HCT116 (cell line): ENCODE results near the gene THSD4. TPM values are rescaled to one million over a fixed set of nuclear protein-coding genes. Genes with fewer than 3 reads are reported as not detected.

Experiments used
- ATAC-seq: fragments of 200-7000 bp; cut with Tn5 transposase; 2 replicates; pipeline ENCODE4 v1.9.1; 2020; ENCODE audit warnings: mild to moderate bottlenecking, moderate library complexity
- BruUV-seq: library from RNA; stranded (reverse); fragments of 400-500 nt; replicated peaks from 2 replicates; lab custom pipeline; 2021; lab: Mats Ljungman, UMichigan
- CTCF ChIA-PET: fragments of 300-600 bp; sonication (Branson Sonifier 250); formaldehyde crosslinking; loops from one replicate; lab custom pipeline; 2021; ENCODE audit warnings: antibody characterized with exemption; lab: Charles Lee
- POLR2A ChIA-PET: fragments of 300-600, 350-600 bp; sonication (Branson Sonifier 250); formaldehyde crosslinking; loops from one replicate; lab custom pipeline; 2021; ENCODE audit warnings: antibody characterized with exemption; lab: Charles Lee
- RAD21 ChIA-PET, 2 experiments: fragments of 300-600 bp; sonication (Branson Sonifier 250); formaldehyde crosslinking; loops; one replicate each; lab custom pipeline; 2023; ENCODE audit warnings: low total read pairs in 2 of 2; ENCODE audit not compliant: uncharacterized antibody in 2 of 2, unreplicated experiment in 2 of 2, low non-redundant PET in 1 of 2; lab: Charles Lee
- DNase-seq: peaks from one replicate; pipeline ENCODE4 v3.0.0-alpha.2; 2010; ENCODE audit warnings: low read depth, low spot score
- H2AFZ ChIP-seq: fragments of 200-600 bp; shearing (Covaris generic), sonication (generic); 2 replicates; pipeline ENCODE4 v1.6.1; 2017; ENCODE audit warnings: low read depth, mixed run types, mixed read lengths, antibody characterized with exemption, low read length; ENCODE audit not compliant: poor library complexity, severe bottlenecking
- H3K27ac ChIP-seq: 2 replicates; pipeline ENCODE4 v1.5.1; 2012; ENCODE audit warnings: low read depth, low read length
- H3K27me3 ChIP-seq: fragments of 200-600 bp; sonication (generic); 2 replicates; pipeline ENCODE4 v1.6.1; 2016; ENCODE audit warnings: mixed run types, low read length, mixed read lengths; ENCODE audit not compliant: insufficient read depth
- H3K36me3 ChIP-seq, 2 experiments: fragments of 200-500 bp in 1 of 2; fragments of 200-600 bp in 1 of 2; sonication (Bioruptor generic) in 1 of 2; sonication (generic) in 1 of 2; 2 replicates each; pipeline versions ENCODE4 v1.5.1 to v1.6.1; 2014 to 2016; ENCODE audit warnings: low read length in 2 of 2, inconsistent platforms in 1 of 2, mixed read lengths in 1 of 2, mixed run types in 1 of 2; ENCODE audit not compliant: insufficient read depth in 2 of 2, control insufficient read depth in 1 of 2
- H3K4me1 ChIP-seq, 2 experiments: fragments of 200-600 bp in 1 of 2; sonication (generic) in 1 of 2; 2 replicates each; pipeline versions ENCODE4 v1.5.1 to v1.6.1; 2012 to 2017; ENCODE audit warnings: low read length in 2 of 2, inconsistent platforms in 1 of 2, mild to moderate bottlenecking in 1 of 2, mixed read lengths in 1 of 2, mixed run types in 1 of 2, moderate library complexity in 1 of 2; ENCODE audit not compliant: insufficient read depth in 2 of 2, control insufficient read depth in 1 of 2
- H3K4me2 ChIP-seq: fragments of 200-600 bp; sonication (generic); 2 replicates; pipeline ENCODE4 v1.6.1; 2017; ENCODE audit warnings: mixed run types, low read length, mixed read lengths
- H3K4me3 ChIP-seq, 2 experiments: fragments of 200-600 bp in 1 of 2; sonication (generic) in 1 of 2; replicated peaks in 1 of 2; 2 replicates each; pipeline ENCODE4 v1.5.1; 2011 to 2016; ENCODE audit warnings: low read length in 2 of 2, control low read depth in 1 of 2, low read depth in 1 of 2, mild to moderate bottlenecking in 1 of 2, mixed read lengths in 1 of 2, mixed run types in 1 of 2
- H3K79me2 ChIP-seq: fragments of 200-600 bp; sonication (generic); 2 replicates; pipeline ENCODE4 v1.6.1; 2017; ENCODE audit warnings: mild to moderate bottlenecking, mixed run types, low read length, moderate library complexity, mixed read lengths; ENCODE audit not compliant: insufficient read depth
- H3K9ac ChIP-seq: fragments of 200-600 bp; sonication (generic); 2 replicates; pipeline ENCODE4 v1.6.1; 2016; ENCODE audit warnings: low read length, mixed read lengths
- H3K9me2 ChIP-seq: fragments of 200-600 bp; sonication (generic), shearing (Covaris generic); 2 replicates; pipeline ENCODE4 v1.6.1; 2017; ENCODE audit warnings: mixed run types, mild to moderate bottlenecking, moderate library complexity; ENCODE audit not compliant: insufficient read depth
- H3K9me3 ChIP-seq, 2 experiments: fragments of 200-500 bp in 1 of 2; fragments of 200-600 bp in 1 of 2; sonication (Bioruptor generic) in 1 of 2; sonication (generic) in 1 of 2; 2 replicates each; pipeline ENCODE4 v1.6.1; 2014 to 2017; ENCODE audit warnings: low read length in 2 of 2, mixed read lengths in 2 of 2, inconsistent platforms in 1 of 2, low read depth in 1 of 2, mild to moderate bottlenecking in 1 of 2, mixed run types in 1 of 2, moderate library complexity in 1 of 2; ENCODE audit not compliant: control insufficient read depth in 1 of 2, insufficient read depth in 1 of 2
- H4K20me1 ChIP-seq: fragments of 200-600 bp; sonication (generic), shearing (Covaris generic); 2 replicates; pipeline ENCODE4 v1.6.1; 2017; ENCODE audit warnings: mixed run types, mild to moderate bottlenecking, moderate library complexity; ENCODE audit not compliant: insufficient read depth
- CBX3 ChIP-seq: IDR thresholded peaks from 2 replicates; pipeline ENCODE4 v1.6.1; 2012; ENCODE audit warnings: low read depth
- EGR1 ChIP-seq: IDR thresholded peaks from 2 replicates; pipeline ENCODE4 v1.6.1; 2012; ENCODE audit warnings: low read depth
- ELF1 ChIP-seq: IDR thresholded peaks from 2 replicates; pipeline ENCODE4 v1.6.1; 2012; ENCODE audit warnings: low read depth, borderline replicate concordance
- EZH2phosphoT487 ChIP-seq: fragments of 200-600 bp; IDR thresholded peaks from 2 replicates; pipeline ENCODE4 v1.6.1; 2018; ENCODE audit warnings: antibody characterized with exemption, borderline replicate concordance
- FOSL1 ChIP-seq: IDR thresholded peaks from 2 replicates; pipeline ENCODE4 v1.6.1; 2012; ENCODE audit warnings: low read depth
- POLR2A ChIP-seq: IDR thresholded peaks from 2 replicates; pipeline ENCODE4 v1.7.0; 2011; ENCODE audit warnings: borderline replicate concordance; ENCODE audit not compliant: insufficient read depth, insufficient read length; ENCODE audit errors: extremely low read depth
- POLR2AphosphoS5 ChIP-seq: IDR thresholded peaks from 2 replicates; pipeline ENCODE4 v1.6.1; 2011; ENCODE audit warnings: mild to moderate bottlenecking, low read depth, low read length, moderate library complexity
- RAD21 ChIP-seq: IDR thresholded peaks from 2 replicates; pipeline ENCODE4 v1.6.1; 2012; ENCODE audit warnings: low read depth, mild to moderate bottlenecking
- SIN3A ChIP-seq: IDR thresholded peaks from 2 replicates; pipeline ENCODE4 v1.6.1; 2012; ENCODE audit warnings: low read depth
- SP1 ChIP-seq: IDR thresholded peaks from 2 replicates; pipeline ENCODE4 v1.6.1; 2012; ENCODE audit warnings: low read depth
- SRF ChIP-seq: IDR thresholded peaks from 2 replicates; pipeline ENCODE4 v1.6.1; 2012; ENCODE audit warnings: low read depth
- TCF7L2 ChIP-seq: IDR thresholded peaks from 2 replicates; pipeline ENCODE4 v1.7.0; 2011; ENCODE audit warnings: borderline replicate concordance, inconsistent platforms; ENCODE audit not compliant: insufficient read depth, insufficient read length; ENCODE audit errors: extremely low read depth
- YY1 ChIP-seq: IDR thresholded peaks from 2 replicates; pipeline ENCODE4 v1.6.1; 2011; ENCODE audit warnings: low read length, low read depth, moderate library complexity, mild to moderate bottlenecking; ENCODE audit not compliant: insufficient replicate concordance; ENCODE audit errors: extremely low read depth
- intact Hi-C: fragments of 100-400 bp; cut with micrococcal nuclease; formaldehyde crosslinking; loops from 2 replicates; pipeline ENCODE4 v1.10.0; 2022
- total RNA-seq: library from RNA; stranded (reverse); gene quantifications from one replicate; pipeline ENCODE4 v1.2.1, GENCODE V29; 2021; ENCODE audit not compliant: unreplicated experiment
- TF ChIP-seq, protein P1 (sequence below), 3 experiments: fragments of 200-600 bp in 1 of 3; sonication (generic) in 1 of 3; IDR thresholded peaks in 2 of 3; conservative IDR thresholded peaks in 1 of 3; 2 replicates each; pipeline ENCODE4 v1.5.1; 2012 to 2017; ENCODE audit warnings: low read depth in 2 of 3, low read length in 2 of 3, antibody characterized with exemption in 1 of 3, borderline replicate concordance in 1 of 3, control low read depth in 1 of 3, mild to moderate bottlenecking in 1 of 3, mixed read lengths in 1 of 3, mixed run types in 1 of 3, moderate library complexity in 1 of 3; ENCODE audit not compliant: insufficient read depth in 1 of 3
- TF ChIP-seq, protein P2 (sequence below): IDR thresholded peaks from 2 replicates; pipeline ENCODE4 v1.6.1; 2012; ENCODE audit warnings: low read depth
- TF ChIP-seq, protein P3 (sequence below): IDR thresholded peaks from 2 replicates; pipeline ENCODE4 v1.6.1; 2012

THSD4 gene
- total RNA-seq, 1 experiment from 2014 or later = 30.5 TPM

DNA sequence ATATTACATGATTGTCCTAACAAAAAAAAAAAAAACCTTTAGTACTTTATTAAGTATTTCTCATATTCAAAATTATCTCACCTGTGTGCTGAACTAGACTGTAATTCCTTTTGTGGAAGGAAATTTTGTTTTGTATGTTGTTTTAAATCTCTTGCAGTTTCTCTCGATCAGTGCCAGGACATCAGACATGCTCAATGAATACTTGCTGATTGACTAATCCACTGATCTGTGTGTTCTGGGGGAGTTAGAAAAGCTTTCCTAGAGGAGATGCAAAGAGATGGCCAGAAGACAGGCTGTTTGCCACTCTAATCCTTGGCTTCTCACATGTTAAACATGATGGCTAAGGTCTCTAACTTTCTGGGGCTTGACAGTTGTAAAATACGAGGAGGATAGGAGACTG is 461.8 kb downstream of the THSD4 start:
- Histone ChIP-seq H3K79me2 (no peaks in the 10 kb centered on the region), H2AFZ (no peak overlapping the region), H3K4me2 (no peak overlapping the region), H3K36me3 (no peaks in the 10 kb centered on the region), H3K9ac (no peak overlapping the region), H3K4me1 (peaks cover 8 to 10% of the 10 kb centered on the region in 2 experiments; a peak in 3 of 4 replicates), H3K27me3 (no peaks in the 10 kb centered on the region), H3K4me3 (no peak overlapping the region), H3K9me3 (no peaks in the 10 kb centered on the region), H3K9me2 (no peaks in the 10 kb centered on the region), H4K20me1 (no peaks in the 10 kb centered on the region), H3K27ac (no peak overlapping the region)
- TF ChIP-seq SRF (no peak), TCF7L2 (no peak), YY1 (no peak), POLR2A (no peak), POLR2AphosphoS5 (no peak), ELF1 (no peak), CBX3 (no peak), EZH2phosphoT487 (no peak), RAD21 (no peak), EGR1 (no peak), SIN3A (no peak), SP1 (no peak), FOSL1 (no peak)
- TF ChIP-seq, protein P1, sequence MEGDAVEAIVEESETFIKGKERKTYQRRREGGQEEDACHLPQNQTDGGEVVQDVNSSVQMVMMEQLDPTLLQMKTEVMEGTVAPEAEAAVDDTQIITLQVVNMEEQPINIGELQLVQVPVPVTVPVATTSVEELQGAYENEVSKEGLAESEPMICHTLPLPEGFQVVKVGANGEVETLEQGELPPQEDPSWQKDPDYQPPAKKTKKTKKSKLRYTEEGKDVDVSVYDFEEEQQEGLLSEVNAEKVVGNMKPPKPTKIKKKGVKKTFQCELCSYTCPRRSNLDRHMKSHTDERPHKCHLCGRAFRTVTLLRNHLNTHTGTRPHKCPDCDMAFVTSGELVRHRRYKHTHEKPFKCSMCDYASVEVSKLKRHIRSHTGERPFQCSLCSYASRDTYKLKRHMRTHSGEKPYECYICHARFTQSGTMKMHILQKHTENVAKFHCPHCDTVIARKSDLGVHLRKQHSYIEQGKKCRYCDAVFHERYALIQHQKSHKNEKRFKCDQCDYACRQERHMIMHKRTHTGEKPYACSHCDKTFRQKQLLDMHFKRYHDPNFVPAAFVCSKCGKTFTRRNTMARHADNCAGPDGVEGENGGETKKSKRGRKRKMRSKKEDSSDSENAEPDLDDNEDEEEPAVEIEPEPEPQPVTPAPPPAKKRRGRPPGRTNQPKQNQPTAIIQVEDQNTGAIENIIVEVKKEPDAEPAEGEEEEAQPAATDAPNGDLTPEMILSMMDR (IDR thresholded peaks at IDR 0.05 in 2 of 3, conservative IDR thresholded peaks at IDR 0.05 in 1 of 3; ENCODE audit: borderline replicate concordance in 1 of 3, insufficient read depth in 1 of 3, low read depth in 2 of 3, low read length in 2 of 3) = no peak
- TF ChIP-seq, protein P2, sequence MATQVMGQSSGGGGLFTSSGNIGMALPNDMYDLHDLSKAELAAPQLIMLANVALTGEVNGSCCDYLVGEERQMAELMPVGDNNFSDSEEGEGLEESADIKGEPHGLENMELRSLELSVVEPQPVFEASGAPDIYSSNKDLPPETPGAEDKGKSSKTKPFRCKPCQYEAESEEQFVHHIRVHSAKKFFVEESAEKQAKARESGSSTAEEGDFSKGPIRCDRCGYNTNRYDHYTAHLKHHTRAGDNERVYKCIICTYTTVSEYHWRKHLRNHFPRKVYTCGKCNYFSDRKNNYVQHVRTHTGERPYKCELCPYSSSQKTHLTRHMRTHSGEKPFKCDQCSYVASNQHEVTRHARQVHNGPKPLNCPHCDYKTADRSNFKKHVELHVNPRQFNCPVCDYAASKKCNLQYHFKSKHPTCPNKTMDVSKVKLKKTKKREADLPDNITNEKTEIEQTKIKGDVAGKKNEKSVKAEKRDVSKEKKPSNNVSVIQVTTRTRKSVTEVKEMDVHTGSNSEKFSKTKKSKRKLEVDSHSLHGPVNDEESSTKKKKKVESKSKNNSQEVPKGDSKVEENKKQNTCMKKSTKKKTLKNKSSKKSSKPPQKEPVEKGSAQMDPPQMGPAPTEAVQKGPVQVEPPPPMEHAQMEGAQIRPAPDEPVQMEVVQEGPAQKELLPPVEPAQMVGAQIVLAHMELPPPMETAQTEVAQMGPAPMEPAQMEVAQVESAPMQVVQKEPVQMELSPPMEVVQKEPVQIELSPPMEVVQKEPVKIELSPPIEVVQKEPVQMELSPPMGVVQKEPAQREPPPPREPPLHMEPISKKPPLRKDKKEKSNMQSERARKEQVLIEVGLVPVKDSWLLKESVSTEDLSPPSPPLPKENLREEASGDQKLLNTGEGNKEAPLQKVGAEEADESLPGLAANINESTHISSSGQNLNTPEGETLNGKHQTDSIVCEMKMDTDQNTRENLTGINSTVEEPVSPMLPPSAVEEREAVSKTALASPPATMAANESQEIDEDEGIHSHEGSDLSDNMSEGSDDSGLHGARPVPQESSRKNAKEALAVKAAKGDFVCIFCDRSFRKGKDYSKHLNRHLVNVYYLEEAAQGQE = no peak
- TF ChIP-seq, protein P3, sequence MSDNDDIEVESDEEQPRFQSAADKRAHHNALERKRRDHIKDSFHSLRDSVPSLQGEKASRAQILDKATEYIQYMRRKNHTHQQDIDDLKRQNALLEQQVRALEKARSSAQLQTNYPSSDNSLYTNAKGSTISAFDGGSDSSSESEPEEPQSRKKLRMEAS = no peak
- ATAC-seq (no peak), DNase-seq (no peak)
- ChIA-PET CTCF (no interaction called here), RAD21 (no interaction called here), POLR2A (no interaction called here)
- intact Hi-C loops = loop anchor here (5.0 to 10.0 kb wide), 2 partner anchors 155 to 192 kb away; no protein-coding TSS in a partner anchor
- BruUV-seq = no TSS peak
